Mammary microvascular endothelial cell (primary cell): ENCODE results near the gene ELMOD2. TPM values are rescaled to one million over a fixed set of nuclear protein-coding genes. Genes with fewer than 3 reads are reported as not detected.

Source experiments
- total RNA-seq: library from RNA; depleted of rRNA; stranded (reverse); fragments of >200 nt; gene quantifications from 2 replicates; pipeline ENCODE4 v1.2.3, GENCODE V29; 2015

The ELMOD2 gene, protein sequence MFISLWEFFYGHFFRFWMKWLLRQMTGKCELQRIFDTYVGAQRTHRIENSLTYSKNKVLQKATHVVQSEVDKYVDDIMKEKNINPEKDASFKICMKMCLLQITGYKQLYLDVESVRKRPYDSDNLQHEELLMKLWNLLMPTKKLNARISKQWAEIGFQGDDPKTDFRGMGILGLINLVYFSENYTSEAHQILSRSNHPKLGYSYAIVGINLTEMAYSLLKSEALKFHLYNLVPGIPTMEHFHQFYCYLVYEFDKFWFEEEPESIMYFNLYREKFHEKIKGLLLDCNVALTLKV
- total RNA-seq: 16.3 and 27.7 TPM in 2 replicates

DNA sequence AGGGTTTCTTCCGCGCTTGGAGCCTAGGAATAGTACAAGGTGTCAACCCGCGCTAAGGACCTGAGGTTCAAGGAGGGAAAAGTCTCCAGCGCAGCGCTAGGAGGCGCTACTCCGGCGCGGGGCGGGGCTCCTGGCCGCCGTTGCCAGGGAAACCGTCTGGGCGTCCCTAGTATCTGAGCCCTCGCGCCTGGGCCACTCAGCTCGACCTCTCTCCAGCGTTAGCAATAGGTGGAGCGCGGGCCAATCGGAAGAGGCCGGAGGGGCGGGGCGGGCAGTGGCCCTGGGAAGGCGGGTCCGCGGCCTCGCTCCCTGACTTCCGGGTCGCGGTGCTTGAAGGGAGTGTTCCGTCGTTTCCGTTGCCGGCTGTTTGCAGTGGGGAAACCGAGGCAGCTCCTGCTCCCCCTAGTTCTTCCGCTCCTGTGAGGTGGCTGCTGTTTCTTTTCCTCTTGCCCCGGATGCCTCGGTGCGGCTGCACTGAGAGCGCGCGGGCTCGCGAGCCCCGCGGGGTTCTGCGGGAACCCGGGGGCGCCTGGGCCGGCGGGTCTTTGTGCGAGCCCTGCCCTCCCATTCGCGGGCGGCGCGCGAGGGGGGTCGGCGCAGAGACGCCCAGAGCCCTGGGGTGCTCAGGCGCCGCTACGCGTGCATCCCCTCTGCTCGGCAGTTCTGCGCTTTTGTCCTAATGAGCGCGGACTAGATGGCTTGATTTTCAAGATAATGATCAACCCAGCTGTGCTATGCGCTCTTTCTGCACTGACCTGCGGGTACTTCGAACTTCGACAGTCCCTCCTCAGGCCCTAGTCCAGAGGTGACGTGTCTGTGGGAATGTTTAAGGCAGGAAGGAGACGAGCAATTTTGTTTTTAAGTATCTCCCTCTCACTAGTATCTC lies at the start of gene ELMOD2:
Gene ELMOD2 (plus strand): TSS at position 312 of the 886 bp plus-strand sequence. CDS start 1,261 bp downstream, outside the sequence.

DNA sequence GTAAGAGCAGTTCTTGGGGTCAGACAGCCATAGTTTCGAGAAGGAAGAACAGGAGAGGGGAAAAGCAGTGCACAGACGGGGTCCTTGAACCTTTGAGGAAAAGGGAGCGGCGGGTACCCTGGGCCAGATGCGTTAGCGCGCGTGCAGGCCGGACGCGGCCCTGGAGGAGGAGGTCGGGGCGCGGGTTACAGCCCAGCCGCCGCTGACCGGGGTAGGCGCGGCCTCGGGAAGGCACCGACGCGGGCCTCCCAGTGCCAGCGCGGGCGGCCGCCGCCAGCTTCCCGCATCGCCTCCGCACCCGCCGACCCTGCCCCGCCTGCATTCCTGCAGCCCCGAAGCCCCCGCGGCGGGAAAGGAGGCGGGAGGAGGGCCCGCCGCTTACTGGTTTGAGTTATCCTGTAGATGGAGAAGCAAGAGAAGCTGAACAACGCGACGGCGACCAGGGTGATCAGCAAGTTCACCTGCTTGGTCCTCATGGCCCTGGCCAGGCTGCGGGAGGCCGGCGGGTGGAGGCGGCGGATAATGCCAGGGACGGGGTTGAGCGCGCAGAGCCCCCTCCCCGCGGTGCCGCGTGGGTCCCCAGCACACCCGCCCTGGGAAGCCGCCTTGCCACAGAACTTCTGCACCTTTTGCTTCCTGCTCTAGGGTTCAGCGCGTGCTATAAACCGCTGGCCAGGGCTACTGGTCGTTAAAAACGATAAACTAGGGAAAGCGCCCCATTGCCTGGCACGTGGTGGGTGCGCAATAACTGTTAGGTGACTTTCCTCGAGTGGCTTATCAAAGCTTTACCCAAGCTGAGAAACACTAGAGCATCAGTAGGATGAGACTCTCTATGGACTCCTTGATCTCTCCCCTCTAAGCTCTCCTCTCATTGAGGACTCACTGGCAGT lies 26.0 kb upstream of the ELMOD2 start, which contains the start of gene MGAT4D:
Gene MGAT4D (minus strand): TSS at position 547 of the 890 bp plus-strand sequence. CDS start 71 bp downstream, at position 476.

DNA sequence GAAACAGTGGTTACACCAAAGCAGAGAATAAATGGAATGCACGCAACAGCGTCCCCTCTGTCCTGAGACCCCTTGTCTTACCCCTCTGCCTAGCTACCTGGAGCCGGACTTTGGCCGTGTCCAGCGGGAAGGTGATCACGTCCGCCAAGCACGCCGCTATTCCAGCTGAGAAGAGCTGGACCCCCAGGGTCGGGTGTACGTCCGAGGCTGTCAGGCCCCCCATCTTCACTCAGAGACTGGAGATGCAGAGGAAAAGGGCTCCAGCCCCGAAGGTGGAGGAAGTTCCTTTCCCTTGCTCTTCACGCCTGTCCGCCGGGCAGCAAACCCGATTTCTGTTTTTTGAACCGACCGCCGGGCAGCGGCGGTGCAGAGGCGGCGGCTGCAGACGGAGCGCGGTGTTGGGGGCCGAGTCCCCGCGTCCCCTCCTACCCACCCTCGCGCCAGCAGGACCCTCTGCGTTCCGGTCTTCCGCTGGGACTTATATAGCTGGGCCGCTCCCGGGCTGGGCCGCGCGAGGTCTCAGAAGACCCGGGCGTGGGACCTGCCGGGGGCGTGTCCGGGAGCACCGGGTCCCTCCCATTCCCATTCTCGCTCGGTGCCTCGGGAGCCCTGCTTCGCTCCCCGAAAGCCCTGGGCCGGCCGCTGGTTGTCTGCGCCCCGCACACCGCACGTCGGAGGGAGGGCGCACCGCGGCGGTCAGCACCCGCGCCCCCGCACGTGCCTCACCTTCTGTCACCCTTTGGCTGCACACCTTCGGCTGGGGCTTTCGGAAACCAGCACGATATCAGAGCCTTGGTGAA lies 44.7 kb downstream of the ELMOD2 start, which contains the start of gene UCP1:
Gene UCP1 (minus strand): TSS at position 455 of the 800 bp plus-strand sequence. CDS start 232 bp downstream, at position 223.

Other genes starting within 250 kb of the ELMOD2 start
- gene SCOC, start 150.5 kb upstream of the ELMOD2 start, total RNA-seq: 57.8 and 58.6 TPM in 2 replicates
- 0.79 and 1.1 TPM in 2 replicates for gene CLGN, start 96.5 kb upstream of the ELMOD2 start, total RNA-seq
- not detected in 2 replicates for gene MGAT4D, start 25.9 kb upstream of the ELMOD2 start, total RNA-seq
- not detected in 2 replicates for gene UCP1, start 44.8 kb downstream of the ELMOD2 start, total RNA-seq
- gene TBC1D9, start 232.2 kb downstream of the ELMOD2 start, total RNA-seq: 34.5 and 36.9 TPM in 2 replicates